SU-DHL-6 (cell line): ENCODE data around the gene SLC9A9.

Source experiments
- CTCF ChIP-seq: fragments of 200-600 bp; sonication (generic); IDR thresholded peaks from one replicate; pipeline ENCODE4 v1.5.1; 2017; ENCODE audit warnings: antibody characterized with exemption, mild to moderate bottlenecking, low read length, moderate library complexity; ENCODE audit not compliant: insufficient read depth, poor library complexity, severe bottlenecking
- EZH2phosphoT487 ChIP-seq: fragments of 200-600 bp; sonication (generic), shearing (Covaris generic); conservative IDR thresholded peaks from 2 replicates; pipeline ENCODE4 v1.6.1; 2018; ENCODE audit warnings: mild to moderate bottlenecking, antibody characterized with exemption, low read length, moderate library complexity, mixed read lengths

- no peak for TF ChIP-seq CTCF
- TF ChIP-seq EZH2phosphoT487, result no peak
Measured at GRCh38 chr3:143429628-143430514, 418.4 kb downstream of the SLC9A9 start.
